Right renal cortex interstitium (tissue), 3 donors: ENCODE data around the gene SNRPD1. TPM values are rescaled to one million over a fixed set of nuclear protein-coding genes. Genes with fewer than 3 reads are reported as not detected.
"Not testable (repeated sequence)": the region's sequence is repeated elsewhere in the genome, so short reads cannot be mapped to it uniquely, and the experiment has no call there.

Experiments
- DNase-seq, 3 donors: peaks; one replicate each; pipeline ENCODE4 v3.0.0-alpha.2; 2013; ENCODE audit warnings: low read depth in 3 of 3, low spot score in 2 of 3
- polyA plus RNA-seq, 3 donors: library from polyadenylated mRNA; unstranded; fragments of 120-200 nt; gene quantifications; one replicate each; pipeline ENCODE4 v1.2.1, GENCODE V29; 2013; ENCODE audit not compliant: insufficient read length in 3 of 3

SNRPD1 gene
- polyA plus RNA-seq, 3 donors = 183 to 200 (median 195) TPM

GRCh38 chr18:21634588-21635199 is 22.6 kb downstream of the SNRPD1 start:
- no peak for DNase-seq

DNA sequence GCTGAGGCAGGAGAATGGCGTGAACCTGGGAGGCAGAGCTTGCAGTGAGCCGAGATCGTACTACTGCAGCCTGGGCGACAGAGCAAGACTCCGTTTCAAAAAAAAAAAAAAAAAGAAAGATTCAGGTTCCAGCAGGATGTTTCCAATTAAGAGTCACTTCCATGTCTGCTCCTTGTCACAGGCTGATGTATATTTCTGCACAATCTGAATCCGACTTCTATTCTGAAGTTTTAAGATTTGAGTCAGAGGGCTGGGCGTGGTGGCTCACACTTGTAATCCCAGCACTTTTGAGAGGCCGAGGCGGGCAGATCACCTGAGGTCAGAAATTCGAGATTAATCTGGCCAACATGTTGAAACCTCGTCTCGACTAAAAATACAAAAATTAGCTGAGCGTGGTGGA is 24.7 kb downstream of the SNRPD1 start:
- DNase-seq = no peak

- DNase-seq = no peak
Observed at GRCh38 chr18:21638822-21639221, 26.7 kb downstream of the SNRPD1 start.

DNA sequence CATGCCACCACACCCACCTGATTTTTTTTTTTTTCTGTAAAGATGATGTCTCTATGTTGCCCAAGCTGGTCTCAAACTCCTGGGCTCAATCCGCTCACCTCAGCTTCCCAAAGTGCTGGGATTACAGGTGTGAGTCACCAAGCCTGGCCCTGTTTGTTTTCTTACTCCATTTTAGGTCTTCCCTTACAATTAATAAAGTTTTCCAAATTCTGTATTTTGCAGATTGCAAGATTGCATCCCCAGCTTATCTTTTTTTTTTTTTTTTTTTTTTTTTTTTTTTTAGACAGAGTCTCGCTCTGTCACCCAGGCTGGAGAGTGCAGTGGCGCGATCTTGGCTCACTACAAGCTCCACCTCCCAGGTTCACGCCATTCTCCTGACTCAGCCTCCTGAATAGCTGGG is 28.3 kb downstream of the SNRPD1 start:
- not testable (repeated sequence) for DNase-seq

- DNase-seq = no peak
Observed at GRCh38 chr18:21650311-21650710, 38.2 kb downstream of the SNRPD1 start.

GRCh38 chr18:21652073-21652472 is 40.0 kb downstream of the SNRPD1 start:
- no peak for DNase-seq

GRCh38 chr18:21653361-21653760 is 41.2 kb downstream of the SNRPD1 start:
- DNase-seq = no peak

GRCh38 chr18:21656402-21656801 is 44.3 kb downstream of the SNRPD1 start:
- DNase-seq = no peak

GRCh38 chr18:21660078-21660477 is 48.0 kb downstream of the SNRPD1 start:
- DNase-seq = no peak

- DNase-seq = no peak
Observed at GRCh38 chr18:21662581-21662980, 50.5 kb downstream of the SNRPD1 start.

DNA sequence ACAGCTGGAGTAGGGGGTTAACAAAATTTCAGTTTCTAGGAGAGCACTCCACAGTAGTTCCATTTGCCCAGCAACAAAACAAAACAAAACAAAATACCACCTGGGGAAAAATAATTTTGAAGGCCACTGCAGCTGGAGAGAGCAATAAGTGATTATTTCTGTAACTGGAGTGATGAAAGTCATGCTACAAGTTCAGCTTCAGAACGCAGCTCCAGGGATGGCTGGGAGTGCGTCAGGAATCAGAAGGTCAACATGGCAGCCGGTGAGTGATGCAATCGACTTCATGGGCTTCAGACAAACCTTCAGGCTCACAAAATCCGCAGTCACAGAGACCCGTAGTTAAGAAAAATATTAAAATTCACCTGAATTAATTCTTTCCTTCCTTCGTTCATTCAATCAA is 51.5 kb downstream of the SNRPD1 start:
- DNase-seq = no peak

- no peak for DNase-seq
Observed at GRCh38 chr18:21664069-21664468, 52.0 kb downstream of the SNRPD1 start.

DNA sequence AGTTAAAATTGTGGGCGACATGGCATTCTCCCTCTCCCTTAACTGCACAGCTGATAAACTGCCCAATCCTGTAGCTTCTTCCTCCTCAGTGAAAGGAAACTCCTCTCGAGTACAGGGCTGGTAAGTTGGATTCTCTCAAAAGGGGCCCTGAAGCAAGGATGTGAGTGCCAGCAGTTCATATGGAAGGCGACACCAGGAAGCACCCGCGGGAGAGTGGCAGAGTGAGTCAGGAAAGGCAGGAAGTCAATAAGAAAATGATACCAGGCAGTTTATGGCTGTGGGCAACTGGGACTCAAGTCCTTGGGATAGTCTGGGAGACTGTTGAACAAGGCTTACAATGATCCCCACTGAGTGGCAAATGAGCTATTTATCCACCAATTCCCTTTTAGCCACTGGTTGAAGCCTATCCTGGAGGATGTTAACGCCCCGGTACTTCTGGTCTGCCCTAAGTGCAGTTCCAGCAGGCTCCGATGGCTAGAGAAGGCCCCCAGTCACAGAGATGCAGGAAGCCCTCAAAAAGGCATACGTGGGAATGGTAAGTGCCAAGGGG is 57.7 kb downstream of the SNRPD1 start:
- DNase-seq = no peak

DNA sequence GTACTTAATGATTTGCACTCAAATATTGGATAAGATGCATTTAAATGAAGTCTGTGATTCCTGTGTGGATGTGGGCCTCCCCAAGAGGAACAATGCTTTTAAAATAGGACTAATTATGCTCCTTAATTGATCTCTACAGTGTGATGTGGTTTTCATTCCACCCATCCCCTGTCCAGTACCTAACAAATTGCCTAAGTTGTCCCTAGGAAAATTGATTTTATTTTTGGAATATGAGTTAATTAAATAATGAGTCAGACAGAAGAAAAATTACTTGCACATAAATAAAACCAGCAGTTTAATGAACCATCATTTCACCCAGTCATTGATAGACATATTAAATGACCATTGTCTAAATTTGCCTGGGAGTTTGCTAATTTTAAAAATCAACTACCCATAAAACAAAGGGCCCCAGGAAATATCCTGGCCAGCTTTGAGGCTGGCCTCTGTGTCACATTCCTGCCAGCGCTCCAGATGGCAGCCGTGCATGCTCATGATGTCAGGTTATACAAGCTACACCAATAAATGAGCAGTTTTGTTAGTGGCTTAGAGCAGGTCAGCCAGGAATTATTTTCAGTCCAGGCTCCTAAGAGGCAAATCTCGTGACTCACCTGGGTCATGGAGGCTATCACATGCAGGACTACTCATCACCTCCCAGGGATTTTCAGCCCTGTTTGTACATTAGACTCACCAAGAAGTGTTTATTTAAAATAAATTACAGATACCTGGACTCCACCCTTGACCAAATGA is 60.6 kb downstream of the SNRPD1 start:
- no peak for DNase-seq

- not testable (repeated sequence) for DNase-seq
Observed at GRCh38 chr18:21675354-21675753, 63.2 kb downstream of the SNRPD1 start.

DNA sequence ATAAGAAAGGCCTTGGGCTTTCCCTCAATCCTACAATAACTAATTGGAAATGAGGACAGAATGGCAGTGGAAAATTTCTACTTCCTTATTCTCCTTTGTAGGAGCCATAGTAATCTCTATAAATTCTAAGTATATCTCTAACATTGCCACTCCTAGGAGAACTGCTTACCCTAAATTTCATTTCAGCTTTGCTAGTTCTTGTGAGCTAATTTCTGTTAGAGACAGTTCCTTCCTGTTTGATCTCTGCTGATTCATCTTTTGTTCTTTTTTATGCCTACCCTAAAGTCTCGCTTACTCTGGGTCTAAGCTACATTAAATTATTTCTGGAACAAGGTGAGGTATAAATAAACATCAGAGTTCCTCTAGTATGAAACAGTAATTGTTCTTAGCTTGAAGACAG is 66.7 kb downstream of the SNRPD1 start:
- no peak for DNase-seq

- DNase-seq = no peak
Observed at GRCh38 chr18:21680161-21680560, 68.0 kb downstream of the SNRPD1 start.

GRCh38 chr18:21682371-21683051 is 70.4 kb downstream of the SNRPD1 start:
- DNase-seq = peak in 1 of 3 donors; percentile 48
